GM23248 (cell line): ENCODE measurements around the gene SP2. TPM values are rescaled to one million over a fixed set of nuclear protein-coding genes. Genes with fewer than 3 reads are reported as not detected.

Source experiments
- DNase-seq: peaks from one replicate; pipeline ENCODE4 v3.0.0-alpha.2; 2015
- H2AFZ ChIP-seq: fragments of 200-600 bp; sonication (generic); 2 replicates; pipeline ENCODE4 v1.6.1; 2016; ENCODE audit warnings: antibody characterized with exemption
- H3F3A ChIP-seq: fragments of 200-600 bp; sonication (generic); 2 replicates; pipeline ENCODE4 v1.6.1; 2016; ENCODE audit warnings: mild to moderate bottlenecking, antibody characterized with exemption, mixed run types; ENCODE audit not compliant: insufficient read depth
- H3K27ac ChIP-seq: fragments of 200-600 bp; sonication (generic); 2 replicates; pipeline ENCODE4 v1.5.1; 2016; ENCODE audit warnings: mild to moderate bottlenecking
- H3K27me3 ChIP-seq: fragments of 200-600 bp; sonication (generic); replicated peaks from 2 replicates; pipeline ENCODE4 v1.6.1; 2016; ENCODE audit warnings: mild to moderate bottlenecking; ENCODE audit not compliant: insufficient read depth
- H3K36me3 ChIP-seq: fragments of 200-600 bp; sonication (generic); 2 replicates; pipeline ENCODE4 v1.6.1; 2016; ENCODE audit warnings: low read depth, mild to moderate bottlenecking
- H3K4me1 ChIP-seq: fragments of 200-600 bp; sonication (generic); 2 replicates; pipeline ENCODE4 v1.6.1; 2016; ENCODE audit warnings: mild to moderate bottlenecking; ENCODE audit not compliant: insufficient read depth
- H3K4me2 ChIP-seq: fragments of 200-600 bp; sonication (generic); one replicate; pipeline ENCODE4 v1.6.1; 2016; ENCODE audit warnings: mild to moderate bottlenecking; ENCODE audit not compliant: unreplicated experiment
- H3K4me3 ChIP-seq: fragments of 200-600 bp; sonication (generic); 2 replicates; pipeline ENCODE4 v1.5.1; 2016; ENCODE audit warnings: mild to moderate bottlenecking
- H3K79me2 ChIP-seq: fragments of 200-600 bp; sonication (generic); 2 replicates; pipeline ENCODE4 v1.6.1; 2016; ENCODE audit warnings: mild to moderate bottlenecking; ENCODE audit not compliant: insufficient read depth
- H3K9ac ChIP-seq: fragments of 200-600 bp; sonication (generic); 2 replicates; pipeline ENCODE4 v1.6.1; 2016; ENCODE audit warnings: mild to moderate bottlenecking
- H3K9me2 ChIP-seq: fragments of 200-600 bp; sonication (generic); 2 replicates; pipeline ENCODE4 v1.6.1; 2016; ENCODE audit warnings: mixed run types, mild to moderate bottlenecking, moderate library complexity; ENCODE audit not compliant: insufficient read depth
- H3K9me3 ChIP-seq: fragments of 200-600 bp; sonication (generic); one replicate; pipeline ENCODE4 v1.6.1; 2017; ENCODE audit warnings: low read depth
- H4K20me1 ChIP-seq: fragments of 200-600 bp; sonication (generic); 2 replicates; pipeline ENCODE4 v1.6.0; 2016; ENCODE audit not compliant: insufficient read depth
- EZH2 ChIP-seq: fragments of 200-600 bp; sonication (generic); IDR thresholded peaks from 2 replicates; pipeline ENCODE4 v1.6.1; 2018; ENCODE audit warnings: antibody characterized with exemption, mild to moderate bottlenecking; ENCODE audit not compliant: insufficient read depth, poor library complexity, severe bottlenecking
- EZH2phosphoT487 ChIP-seq: fragments of 200-600 bp; sonication (generic); IDR thresholded peaks from 2 replicates; pipeline ENCODE4 v1.6.1; 2018; ENCODE audit warnings: antibody characterized with exemption, moderate library complexity, mild to moderate bottlenecking, low read depth; ENCODE audit not compliant: insufficient read depth
- WGBS, 2 experiments: methylation state at CpG; one replicate each; pipeline ENCODE4 v1.1.6; 2015 to 2017; ENCODE audit warnings: low lambda C conversion rate in 2 of 2, low coverage in 1 of 2; ENCODE audit errors: missing lambda C conversion rate in 2 of 2; 5-methylcytosine and 5-hydroxymethylcytosine counted together
- in situ Hi-C: fragments of 300-500 bp; cut with MboI; formaldehyde crosslinking; loops from 2 replicates; pipeline ENCODE4 v1.15.0; 2020
- polyA plus RNA-seq: library from polyadenylated mRNA; unstranded; fragments of >200 nt; fragmentation: Nextera tagmentation; extraction: Ambion mirVana; gene quantifications from 2 replicates; pipeline ENCODE4 v1.2.1, GENCODE V29; 2016
- total RNA-seq: library from RNA; depleted of rRNA; stranded (reverse); fragments of >200 nt; shearing (Covaris generic); gene quantifications from 2 replicates; pipeline ENCODE4 v1.2.3, GENCODE V29; 2014

The SP2 gene
- total and polyA plus RNA-seq, 2 experiments from 2014 or later = 3.2 to 14.2 TPM

DNA sequence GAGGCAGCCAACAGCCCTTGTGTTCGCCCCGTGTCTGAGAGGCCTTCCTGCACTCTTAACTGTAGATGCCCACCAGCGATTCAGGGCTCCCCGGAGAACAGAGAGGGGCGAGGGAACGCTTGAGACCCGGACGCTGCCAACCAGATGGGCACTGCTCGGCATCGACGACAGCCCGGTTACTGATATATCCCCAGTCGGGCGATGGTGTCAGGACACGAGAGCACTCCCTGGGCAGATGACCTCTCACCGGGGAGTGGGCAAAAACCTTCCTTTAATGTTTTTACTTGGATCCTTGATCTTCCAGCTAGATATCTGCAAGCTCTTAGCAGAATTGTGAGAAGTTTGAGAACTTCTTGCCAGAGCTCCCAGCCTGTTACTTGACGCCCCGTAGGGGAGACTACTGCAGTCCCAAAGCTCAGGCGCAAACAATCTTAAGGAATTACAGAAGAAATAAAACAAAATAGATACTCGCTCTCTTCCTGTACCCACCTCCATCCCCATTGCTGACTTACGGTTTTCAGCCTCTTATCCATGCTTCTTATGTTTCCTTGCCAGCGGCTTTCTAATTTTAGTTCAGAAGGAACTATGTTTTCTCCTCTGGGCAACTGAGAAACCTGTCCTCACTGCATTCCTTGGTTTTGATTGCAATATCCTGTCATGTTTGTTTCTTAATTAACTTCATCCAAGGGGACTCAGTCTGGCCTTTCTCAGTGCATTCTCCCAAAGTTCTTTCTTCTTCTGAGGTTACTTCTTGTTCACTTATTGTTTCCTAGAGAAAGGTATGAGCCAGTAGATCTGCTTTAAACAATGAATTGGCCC, 845 bp downstream of the SP2 start:
- Histone ChIP-seq H3K9me3 (no peaks in the 10 kb centered on the region), H3K9ac (peak overlapping the region; percentile 87), H3K79me2 (peaks cover 66% of the 10 kb centered on the region), H4K20me1 (no peaks in the 10 kb centered on the region), H3K27me3 (no peaks in the 10 kb centered on the region), H3K4me3 (peak overlapping the region; percentile 94), H3K4me2 (peak overlapping the region; percentile 99), H3K9me2 (no peaks in the 10 kb centered on the region), H3K36me3 (no peaks in the 10 kb centered on the region), H3F3A (peaks cover 9% of the 10 kb centered on the region; the same call in 1 of the 2 replicates), H3K27ac (peak overlapping the region; percentile 80), H3K4me1 (peaks cover 17% of the 10 kb centered on the region), H2AFZ (peak overlapping the region; percentile 80)
- peak; percentile 50 for DNase-seq
- 1 to 2% methylated on average over 20 to 22 of the region's 22 CpGs for WGBS, 2 experiments
- in situ Hi-C loops = no loop called here
- no peak for TF ChIP-seq EZH2phosphoT487
- no peak for TF ChIP-seq EZH2

DNA sequence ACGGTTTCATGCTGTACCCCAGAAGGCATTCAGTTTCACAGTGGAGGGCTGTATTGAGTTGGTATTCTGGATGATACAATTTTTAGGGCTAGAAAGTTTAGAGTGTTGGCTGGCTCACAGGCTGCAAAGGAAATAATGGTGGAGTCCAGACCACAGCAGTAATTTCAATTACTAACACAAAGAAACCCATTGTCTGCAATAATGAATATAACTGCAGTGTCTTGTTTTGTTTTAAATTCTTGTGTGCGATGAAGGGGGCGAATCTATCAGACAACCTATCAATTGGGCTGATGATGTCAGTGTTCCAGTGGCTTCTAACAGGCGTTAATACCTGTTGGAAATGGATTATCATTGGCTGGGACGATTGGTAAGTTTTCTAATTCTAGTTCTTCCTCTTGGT, 1.5 kb downstream of the SP2 start:
- WGBS, 2 experiments = 77 to 79% methylated on average over 5 of the region's 5 CpGs

DNA sequence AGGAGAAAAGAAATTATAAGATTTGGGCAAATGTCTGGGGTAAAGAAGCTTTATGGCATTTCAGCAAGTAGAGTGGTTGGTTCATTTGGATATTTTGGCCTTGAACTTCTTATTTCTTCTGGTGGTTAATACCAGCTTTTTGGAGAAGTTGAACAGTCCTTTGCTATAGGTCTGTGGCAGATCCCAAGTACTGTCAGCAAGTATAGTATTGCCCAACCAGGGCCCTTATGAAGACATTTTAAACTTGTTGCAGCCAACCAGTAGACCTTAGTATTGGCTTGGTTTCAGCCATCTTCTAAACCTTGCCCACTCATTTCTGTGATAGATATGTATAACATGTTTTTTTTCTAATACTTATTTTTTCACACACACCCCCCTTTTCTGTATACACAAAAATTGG, 2.2 kb downstream of the SP2 start:
- Histone ChIP-seq H3K9me3 (no peaks in the 10 kb centered on the region), H4K20me1 (no peaks in the 10 kb centered on the region), H3K9ac (no peak overlapping the region), H3K4me1 (peaks cover 17% of the 10 kb centered on the region), H3K36me3 (no peaks in the 10 kb centered on the region), H2AFZ (no peak overlapping the region), H3K4me2 (no peak overlapping the region), H3K79me2 (peaks cover 79% of the 10 kb centered on the region), H3K9me2 (no peaks in the 10 kb centered on the region), H3F3A (peaks cover 9% of the 10 kb centered on the region; the same call in 1 of the 2 replicates), H3K27me3 (no peaks in the 10 kb centered on the region), H3K27ac (no peak overlapping the region), H3K4me3 (no peak overlapping the region)
- no peak for DNase-seq
- TF ChIP-seq EZH2phosphoT487 = no peak
- no peak for TF ChIP-seq EZH2
- in situ Hi-C loops = no loop called here

More for the DNA sequence above, 1.5 kb downstream of the SP2 start:
- no peaks in the 10 kb centered on the region for H4K20me1 ChIP-seq
- no peaks in the 10 kb centered on the region for H3K9me2 ChIP-seq
- peak; percentile 26 for DNase-seq
- H3K9ac ChIP-seq = peak overlapping the region; percentile 87
- peak overlapping the region; percentile 99 for H3K4me2 ChIP-seq
- no peaks in the 10 kb centered on the region for H3K27me3 ChIP-seq
- in situ Hi-C loops = no loop called here
- no peak for TF ChIP-seq EZH2phosphoT487
- TF ChIP-seq EZH2 = no peak
- peak overlapping the region; percentile 94 for H3K4me3 ChIP-seq
- no peaks in the 10 kb centered on the region for H3K9me3 ChIP-seq
- H3K36me3 ChIP-seq = no peaks in the 10 kb centered on the region
- H2AFZ ChIP-seq = peak overlapping the region; percentile 80; the same call in 1 of the 2 replicates
- H3F3A ChIP-seq = peaks cover 9% of the 10 kb centered on the region; the same call in 1 of the 2 replicates
- peaks cover 17% of the 10 kb centered on the region for H3K4me1 ChIP-seq
- H3K79me2 ChIP-seq = peaks cover 73% of the 10 kb centered on the region
- H3K27ac ChIP-seq = peak overlapping the region; percentile 80

DNA sequence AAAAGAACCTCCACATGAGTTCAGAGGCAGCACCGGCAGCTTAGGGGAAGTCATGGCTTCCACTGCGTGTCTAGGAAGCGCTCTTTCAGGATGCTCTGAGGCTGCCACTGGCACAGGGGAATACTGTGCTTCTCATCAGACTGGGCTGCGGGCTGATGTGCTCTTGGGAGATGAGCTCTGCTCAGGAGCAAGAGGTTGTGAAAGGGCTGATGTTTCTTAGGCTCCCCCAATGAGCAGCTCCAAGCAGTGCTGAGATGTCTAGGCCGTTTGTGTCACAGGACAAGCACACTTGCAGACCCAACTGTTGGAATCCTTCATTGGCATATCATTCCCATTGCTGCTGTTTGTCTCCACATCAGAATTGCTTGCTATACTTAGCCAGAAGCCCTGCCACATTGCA, 3.6 kb downstream of the SP2 start:
- H3K4me3 ChIP-seq = no peak overlapping the region
- H2AFZ ChIP-seq = no peak overlapping the region
- TF ChIP-seq EZH2 = no peak
- TF ChIP-seq EZH2phosphoT487 = no peak
- in situ Hi-C loops = no loop called here
- peaks cover 72% of the 10 kb centered on the region for H3K79me2 ChIP-seq
- H3F3A ChIP-seq = peaks cover 14% of the 10 kb centered on the region; the same call in 1 of the 2 replicates
- peaks cover 19% of the 10 kb centered on the region for H3K4me1 ChIP-seq
- H3K9ac ChIP-seq = no peak overlapping the region
- no peak overlapping the region for H3K27ac ChIP-seq
- no peak for DNase-seq
- H3K27me3 ChIP-seq = no peaks in the 10 kb centered on the region
- H3K4me2 ChIP-seq = no peak overlapping the region
- no peaks in the 10 kb centered on the region for H3K9me2 ChIP-seq
- no peaks in the 10 kb centered on the region for H3K9me3 ChIP-seq
- H4K20me1 ChIP-seq = no peaks in the 10 kb centered on the region
- WGBS, 2 experiments = 89 to 90% methylated on average over 5 of the region's 5 CpGs
- H3K36me3 ChIP-seq = no peaks in the 10 kb centered on the region
